Astrocyte (in vitro differentiated cells and primary cell): ENCODE results near the gene MYL3.

Experiments used
- EZH2 ChIP-seq: IDR thresholded peaks from 2 replicates; pipeline ENCODE4 v1.6.1; 2012; ENCODE audit warnings: mild to moderate bottlenecking, low read length, inconsistent platforms; ENCODE audit not compliant: insufficient read depth
- TF ChIP-seq, protein P1 (sequence below): IDR thresholded peaks from 2 replicates; pipeline ENCODE4 v1.5.1; 2011; ENCODE audit warnings: low read depth, mild to moderate bottlenecking, inconsistent platforms, low read length, moderate library complexity; ENCODE audit not compliant: insufficient read depth

GRCh38 chr3:46893763-46894162, 30.5 kb upstream of the MYL3 start:
- TF ChIP-seq, protein P1, sequence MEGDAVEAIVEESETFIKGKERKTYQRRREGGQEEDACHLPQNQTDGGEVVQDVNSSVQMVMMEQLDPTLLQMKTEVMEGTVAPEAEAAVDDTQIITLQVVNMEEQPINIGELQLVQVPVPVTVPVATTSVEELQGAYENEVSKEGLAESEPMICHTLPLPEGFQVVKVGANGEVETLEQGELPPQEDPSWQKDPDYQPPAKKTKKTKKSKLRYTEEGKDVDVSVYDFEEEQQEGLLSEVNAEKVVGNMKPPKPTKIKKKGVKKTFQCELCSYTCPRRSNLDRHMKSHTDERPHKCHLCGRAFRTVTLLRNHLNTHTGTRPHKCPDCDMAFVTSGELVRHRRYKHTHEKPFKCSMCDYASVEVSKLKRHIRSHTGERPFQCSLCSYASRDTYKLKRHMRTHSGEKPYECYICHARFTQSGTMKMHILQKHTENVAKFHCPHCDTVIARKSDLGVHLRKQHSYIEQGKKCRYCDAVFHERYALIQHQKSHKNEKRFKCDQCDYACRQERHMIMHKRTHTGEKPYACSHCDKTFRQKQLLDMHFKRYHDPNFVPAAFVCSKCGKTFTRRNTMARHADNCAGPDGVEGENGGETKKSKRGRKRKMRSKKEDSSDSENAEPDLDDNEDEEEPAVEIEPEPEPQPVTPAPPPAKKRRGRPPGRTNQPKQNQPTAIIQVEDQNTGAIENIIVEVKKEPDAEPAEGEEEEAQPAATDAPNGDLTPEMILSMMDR: no peak
- no peak for TF ChIP-seq EZH2
